IMR-90 (cell line): ENCODE data around the gene ADAMTS18. TPM values are rescaled to one million over a fixed set of nuclear protein-coding genes. Genes with fewer than 3 reads are reported as not detected.

Experiments
- ATAC-seq: fragments of 200-7000 bp; cut with Tn5 transposase; 2 replicates; pipeline ENCODE4 v1.9.1; 2020; ENCODE audit warnings: low read depth, mild to moderate bottlenecking, moderate library complexity
- BruUV-seq: library from RNA; stranded (reverse); fragments of 400-500 nt; replicated peaks from 2 replicates; lab custom pipeline; 2021; lab: Mats Ljungman, UMichigan
- CTCF ChIA-PET: fragments of 300-600 bp; formaldehyde crosslinking; extraction: SDS; loops from one replicate; lab custom pipeline; 2021; ENCODE audit warnings: antibody characterized with exemption; lab: Yijun Ruan, JAX
- POLR2A ChIA-PET: fragments of 300-600 bp; sonication (Branson Sonifier 250); formaldehyde crosslinking; loops from one replicate; lab custom pipeline; 2022; ENCODE audit warnings: antibody characterized with exemption; ENCODE audit not compliant: unreplicated experiment; lab: Charles Lee
- DNase-seq: peaks from one replicate; pipeline ENCODE4 v3.0.0; 2013
- H2AFZ ChIP-seq: replicated peaks from 2 replicates; pipeline ENCODE3; 2013; ENCODE audit warnings: low read length, mild to moderate bottlenecking; ENCODE audit not compliant: poor library complexity
- H2AK5ac ChIP-seq: 2 replicates; pipeline ENCODE4 v1.6.1; 2013; ENCODE audit warnings: low read depth, low read length, inconsistent platforms
- H2AK9ac ChIP-seq: replicated peaks from 2 replicates; pipeline ENCODE3; 2013; ENCODE audit warnings: mild to moderate bottlenecking, low read depth, low read length, moderate library complexity; ENCODE audit not compliant: poor library complexity
- H2BK120ac ChIP-seq: 2 replicates; pipeline ENCODE4 v1.6.1; 2013; ENCODE audit warnings: low read depth, low read length, inconsistent platforms
- H2BK15ac ChIP-seq: 3 replicates; pipeline ENCODE4 v1.6.1; 2013; ENCODE audit warnings: low read depth, low read length, inconsistent platforms
- H2BK20ac ChIP-seq: 2 replicates; pipeline ENCODE4 v1.6.1; 2013; ENCODE audit warnings: low read depth, mild to moderate bottlenecking, inconsistent platforms, low read length, moderate library complexity
- H2BK5ac ChIP-seq: 2 replicates; pipeline ENCODE4 v1.6.1; 2013; ENCODE audit warnings: mild to moderate bottlenecking, low read depth, low read length, inconsistent platforms; ENCODE audit not compliant: poor library complexity, severe bottlenecking
- H3K14ac ChIP-seq: replicated peaks from 2 replicates; pipeline ENCODE4 v1.6.1; 2013; ENCODE audit warnings: low read depth, low read length, inconsistent platforms
- H3K18ac ChIP-seq: 2 replicates; pipeline ENCODE4 v1.6.1; 2013; ENCODE audit warnings: low read depth, low read length, control low read depth
- H3K23ac ChIP-seq: 2 replicates; pipeline ENCODE4 v1.6.1; 2013; ENCODE audit warnings: low read depth, low read length, inconsistent platforms
- H3K27ac ChIP-seq: 2 replicates; pipeline ENCODE4 v1.5.1; 2013; ENCODE audit warnings: mild to moderate bottlenecking, control low read depth, low read length; ENCODE audit not compliant: insufficient read depth
- H3K27me3 ChIP-seq: 2 replicates; pipeline ENCODE4 v1.6.1; 2013; ENCODE audit warnings: low read length; ENCODE audit not compliant: control insufficient read depth, insufficient read depth
- H3K36me3 ChIP-seq: 2 replicates; pipeline ENCODE4 v1.6.1; 2013; ENCODE audit warnings: low read length, mixed read lengths; ENCODE audit not compliant: control insufficient read depth, insufficient read depth
- H3K4ac ChIP-seq: 2 replicates; pipeline ENCODE4 v1.6.1; 2013; ENCODE audit warnings: low read depth, low read length, inconsistent platforms
- H3K4me1 ChIP-seq: 2 replicates; pipeline ENCODE4 v1.6.1; 2013; ENCODE audit warnings: low read length, mixed read lengths; ENCODE audit not compliant: control insufficient read depth, insufficient read depth
- H3K4me2 ChIP-seq: 2 replicates; pipeline ENCODE4 v1.6.1; 2013; ENCODE audit warnings: low read depth, mild to moderate bottlenecking, control low read depth, low read length, moderate library complexity
- H3K4me3 ChIP-seq: 2 replicates; pipeline ENCODE4 v1.5.1; 2013; ENCODE audit warnings: low read depth, mild to moderate bottlenecking, control low read depth, low read length, moderate library complexity; ENCODE audit not compliant: insufficient read depth
- H3K56ac ChIP-seq: 2 replicates; pipeline ENCODE4 v1.6.1; 2013; ENCODE audit warnings: low read length, inconsistent platforms; ENCODE audit not compliant: insufficient read depth; ENCODE audit errors: extremely low read depth
- H3K79me1 ChIP-seq, 2 experiments: 2 replicates each; pipeline ENCODE4 v1.6.1; 2013; ENCODE audit warnings: low read length in 2 of 2, inconsistent platforms in 1 of 2, low read depth in 1 of 2
- H3K9ac ChIP-seq: 2 replicates; pipeline ENCODE4 v1.6.1; 2013; ENCODE audit warnings: low read depth, low read length, control low read depth
- H3K9me1 ChIP-seq: 2 replicates; pipeline ENCODE4 v1.6.1; 2013; ENCODE audit warnings: low read length, inconsistent platforms; ENCODE audit not compliant: insufficient read depth
- H3K9me3 ChIP-seq: 2 replicates; pipeline ENCODE4 v1.6.1; 2013; ENCODE audit warnings: low read length; ENCODE audit not compliant: control insufficient read depth, insufficient read depth
- H4K20me1 ChIP-seq: 2 replicates; pipeline ENCODE4 v1.6.1; 2013; ENCODE audit warnings: low read length, inconsistent platforms; ENCODE audit not compliant: insufficient read depth
- H4K5ac ChIP-seq: 2 replicates; pipeline ENCODE4 v1.6.1; 2013; ENCODE audit warnings: mild to moderate bottlenecking, low read depth, low read length, control low read depth
- H4K8ac ChIP-seq, 2 experiments: 2 replicates each; pipeline ENCODE4 v1.6.1; 2013; ENCODE audit warnings: low read depth in 2 of 2, low read length in 2 of 2, control low read depth in 1 of 2, inconsistent platforms in 1 of 2
- H4K91ac ChIP-seq: 2 replicates; pipeline ENCODE4 v1.6.1; 2013; ENCODE audit warnings: low read depth, low read length, inconsistent platforms; ENCODE audit not compliant: insufficient read depth
- BHLHE40 ChIP-seq: fragments of 150-350 bp; IDR thresholded peaks from 2 replicates; pipeline ENCODE4 v1.6.1; 2016; ENCODE audit warnings: mild to moderate bottlenecking, low read depth, low read length
- CEBPB ChIP-seq: IDR thresholded peaks from 2 replicates; pipeline ENCODE4 v1.6.1; 2012; ENCODE audit warnings: low read depth, low read length, improper control_type of control experiment
- CHD1 ChIP-seq: IDR thresholded peaks from 2 replicates; pipeline ENCODE4 v1.6.1; 2012; ENCODE audit warnings: low read depth, low read length, improper control_type of control experiment
- CTCF ChIP-seq: conservative IDR thresholded peaks from 2 replicates; pipeline ENCODE4 v1.5.1; 2012; ENCODE audit warnings: mild to moderate bottlenecking, low read depth, low read length, improper control_type of control experiment
- ELK1 ChIP-seq: fragments of 150-350 bp; IDR thresholded peaks from 2 replicates; pipeline ENCODE4 v1.6.1; 2016; ENCODE audit warnings: low read depth, mild to moderate bottlenecking, low read length, moderate library complexity, borderline replicate concordance
- FOS ChIP-seq: fragments of 150-350 bp; IDR thresholded peaks from 2 replicates; pipeline ENCODE4 v1.6.1; 2016; ENCODE audit warnings: low read depth, low read length
- MAFK ChIP-seq: IDR thresholded peaks from 2 replicates; pipeline ENCODE4 v1.6.1; 2012; ENCODE audit warnings: low read depth, low read length, improper control_type of control experiment
- MAZ ChIP-seq: IDR thresholded peaks from 2 replicates; pipeline ENCODE4 v1.6.1; 2012; ENCODE audit warnings: low read depth, mild to moderate bottlenecking, low read length, improper control_type of control experiment, moderate library complexity, borderline replicate concordance
- MXI1 ChIP-seq: IDR thresholded peaks from 2 replicates; pipeline ENCODE4 v1.6.1; 2012; ENCODE audit warnings: low read depth, mild to moderate bottlenecking, low read length, moderate library complexity, borderline replicate concordance
- NFE2L2 ChIP-seq: fragments of 150-350 bp; IDR thresholded peaks from 2 replicates; pipeline ENCODE4 v1.6.1; 2016; ENCODE audit warnings: low read depth, mild to moderate bottlenecking, low read length
- POLR2A ChIP-seq: IDR thresholded peaks from 2 replicates; pipeline ENCODE4 v1.6.1; 2012; ENCODE audit warnings: mild to moderate bottlenecking, low read depth, low read length
- RAD21 ChIP-seq: IDR thresholded peaks from 2 replicates; pipeline ENCODE4 v1.6.1; 2012; ENCODE audit warnings: low read length, improper control_type of control experiment
- RCOR1 ChIP-seq: IDR thresholded peaks from 2 replicates; pipeline ENCODE4 v1.6.1; 2012; ENCODE audit warnings: mild to moderate bottlenecking, low read length, improper control_type of control experiment; ENCODE audit not compliant: insufficient replicate concordance
- RFX5 ChIP-seq: IDR thresholded peaks from 2 replicates; pipeline ENCODE4 v1.8.0; 2012; ENCODE audit warnings: low read depth, mild to moderate bottlenecking, low read length, moderate library complexity
- SMC3 ChIP-seq: fragments of 150-350 bp; IDR thresholded peaks from 2 replicates; pipeline ENCODE4 v1.6.1; 2016; ENCODE audit warnings: low read depth, mild to moderate bottlenecking, antibody characterized with exemption, low read length, moderate library complexity
- USF2 ChIP-seq: fragments of 150-350 bp; IDR thresholded peaks from 2 replicates; pipeline ENCODE4 v1.6.1; 2017; ENCODE audit warnings: mild to moderate bottlenecking, antibody characterized with exemption, low read length, low read depth
- WGBS, 2 experiments: methylation state at CpG; one replicate each; pipeline versions ENCODE4 v1.1.5 to v1.1.7; 2013; ENCODE audit warnings: missing lambda C conversion rate in 2 of 2; ENCODE audit not compliant: insufficient read length in 1 of 2; ENCODE audit errors: extremely low coverage in 2 of 2; 5-methylcytosine and 5-hydroxymethylcytosine counted together
- dilution Hi-C: fragments of 300-500 bp; cut with HindIII; formaldehyde crosslinking; loops from one replicate; pipeline ENCODE4 v1.14.3; 2018; ENCODE audit warnings: low sequenced_read_pairs; ENCODE audit not compliant: unreplicated experiment
- in situ Hi-C: fragments of 300-500 bp; cut with MboI; formaldehyde crosslinking; loops from 3 replicates; pipeline ENCODE4 v1.14.3; 2019; ENCODE audit warnings: low sequenced_read_pairs, inconsistent platforms, mixed read lengths
- intact Hi-C: fragments of 100-400 bp; cut with micrococcal nuclease; formaldehyde crosslinking; loops from 2 replicates; pipeline ENCODE4 v1.10.0; 2022
- polyA plus RNA-seq, 3 experiments: library from polyadenylated mRNA; depleted of rRNA; stranded (reverse); fragments of >200 nt; gene quantifications; 2 replicates each; pipeline ENCODE4 v1.2.3, GENCODE V29; 2012; ENCODE audit warnings: low replicate concordance in 1 of 3
- total RNA-seq: library from RNA; depleted of rRNA; stranded (reverse); fragments of >200 nt; gene quantifications from 2 replicates; pipeline ENCODE4 v1.2.3, GENCODE V29; 2012

The ADAMTS18 gene
- total and polyA plus RNA-seq, 2 of the 4 experiments (the other 2 are of a cell fraction), result not detected

- DNase-seq (no peak), ATAC-seq (no peak)
- Histone ChIP-seq H4K8ac (no peak overlapping the region), H3K9me3 (no peaks in the 10 kb centered on the region), H3K27me3 (no peaks in the 10 kb centered on the region), H3K23ac (no peak overlapping the region), H3K9ac (no peak overlapping the region), H3K4me2 (no peak overlapping the region), H3K9me1 (0 out of 2 replicates have a peak, but pooled peaks cover 3% of the 10 kb centered on the region), H4K20me1 (no peaks in the 10 kb centered on the region), H3K79me1 (no peaks in the 10 kb centered on the region), H2BK120ac (no peak overlapping the region), H2AK9ac (no peak overlapping the region), H3K36me3 (no peaks in the 10 kb centered on the region), H3K4me3 (no peak overlapping the region), H3K4me1 (peaks cover 2% of the 10 kb centered on the region), H3K14ac (no peak overlapping the region), H2AFZ (no peak overlapping the region), H2AK5ac (no peak overlapping the region), H4K91ac (no peak overlapping the region), H3K27ac (no peak overlapping the region), H3K56ac (no peak overlapping the region), H2BK5ac (no peak overlapping the region), H3K4ac (no peak overlapping the region), H2BK15ac (no peak overlapping the region), H3K18ac (no peak overlapping the region), H4K5ac (no peak overlapping the region), H2BK20ac (no peak overlapping the region)
- dilution Hi-C loops, result no loop called here
- intact Hi-C loops, result no loop called here
- in situ Hi-C loops, result no loop called here
- no peak for TF ChIP-seq RFX5
- no peak for TF ChIP-seq SMC3
- no peak for TF ChIP-seq MAZ
- TF ChIP-seq NFE2L2, result no peak
- TF ChIP-seq ELK1, result no peak
- no peak for TF ChIP-seq CTCF
- no peak for TF ChIP-seq USF2
- no peak for TF ChIP-seq CHD1
- TF ChIP-seq FOS, result no peak
- TF ChIP-seq POLR2A, result no peak
- no peak for TF ChIP-seq CEBPB
- TF ChIP-seq RCOR1, result no peak
- no peak for TF ChIP-seq MAFK
- TF ChIP-seq BHLHE40, result no peak
- no peak for TF ChIP-seq RAD21
- TF ChIP-seq MXI1, result no peak
- CTCF ChIA-PET, result no interaction called here
- BruUV-seq, result no TSS peak
- no CpG with 5 or more reads among the region's 3 CpGs for WGBS, 2 experiments
- POLR2A ChIA-PET, result no interaction called here
Measured at GRCh38 chr16:77300256-77300655, 134.6 kb downstream of the ADAMTS18 start.
